Measurements from ENCODE around the gene NARS2.
"Not testable (repeated sequence)": the region's sequence is repeated elsewhere in the genome, so short reads cannot be mapped to it uniquely, and the experiment has no call there.

NARS2 gene

GRCh38 chr11:78576549-78577097 lies 2.0 kb upstream of the NARS2 start:
- no peak for DNase-seq (ENCODE audit: low spot score)

GRCh38 chr11:78575478-78575877 lies 814 bp upstream of the NARS2 start:
- DNase-seq (ENCODE audit: low spot score) = no peak

GRCh38 chr11:78573681-78574080 lies 983 bp downstream of the NARS2 start:
- no peak for DNase-seq (ENCODE audit: low spot score)

- DNase-seq (ENCODE audit: low spot score) = no peak
These were observed 1.4 kb downstream of the NARS2 start for GRCh38 chr11:78573271-78573670.

GRCh38 chr11:78572394-78572793 lies 2.3 kb downstream of the NARS2 start:
- DNase-seq (ENCODE audit: low spot score) = no peak

- no peak for DNase-seq (ENCODE audit: low spot score)
These were observed 4.6 kb downstream of the NARS2 start for GRCh38 chr11:78570031-78570430.

GRCh38 chr11:78567209-78567608 lies 7.5 kb downstream of the NARS2 start:
- no peak for DNase-seq (ENCODE audit: low spot score)

- DNase-seq (ENCODE audit: low spot score) = no peak
These were observed 9.9 kb downstream of the NARS2 start for GRCh38 chr11:78564490-78565467.

GRCh38 chr11:78564037-78564436 lies 10.6 kb downstream of the NARS2 start:
- DNase-seq (ENCODE audit: low spot score) = not testable (repeated sequence)

GRCh38 chr11:78563090-78563489 lies 11.6 kb downstream of the NARS2 start:
- not testable (repeated sequence) for DNase-seq (ENCODE audit: low spot score)

GRCh38 chr11:78562398-78562797 lies 12.3 kb downstream of the NARS2 start:
- DNase-seq (ENCODE audit: low spot score) = no peak

GRCh38 chr11:78560826-78561484 lies 13.7 kb downstream of the NARS2 start:
- DNase-seq (ENCODE audit: low spot score) = no peak

GRCh38 chr11:78560153-78560552 lies 14.5 kb downstream of the NARS2 start:
- no peak for DNase-seq (ENCODE audit: low spot score)

GRCh38 chr11:78557236-78557635 lies 17.4 kb downstream of the NARS2 start:
- DNase-seq (ENCODE audit: low spot score) = no peak

GRCh38 chr11:78555592-78555991 lies 19.1 kb downstream of the NARS2 start:
- DNase-seq (ENCODE audit: low spot score) = no peak

GRCh38 chr11:78552881-78553280 lies 21.8 kb downstream of the NARS2 start:
- DNase-seq (ENCODE audit: low spot score) = no peak

- not testable (repeated sequence) for DNase-seq (ENCODE audit: low spot score)
These were observed 22.5 kb downstream of the NARS2 start for GRCh38 chr11:78552139-78552538.

GRCh38 chr11:78551066-78551465 lies 23.6 kb downstream of the NARS2 start:
- DNase-seq (ENCODE audit: low spot score) = no peak

GRCh38 chr11:78549624-78550409 lies 24.8 kb downstream of the NARS2 start:
- DNase-seq (ENCODE audit: low spot score) = no peak

GRCh38 chr11:78548911-78549590 lies 25.6 kb downstream of the NARS2 start:
- no peak for DNase-seq (ENCODE audit: low spot score)

GRCh38 chr11:78547931-78548705 lies 26.5 kb downstream of the NARS2 start:
- DNase-seq (ENCODE audit: low spot score) = no peak

All from D341Med (cell line).